IMR-90 (cell line): ENCODE measurements around the gene ACOT7. TPM values are rescaled to one million over a fixed set of nuclear protein-coding genes. Genes with fewer than 3 reads are reported as not detected.

ENCODE experiments used
- ATAC-seq: fragments of 200-7000 bp; cut with Tn5 transposase; 2 replicates; pipeline ENCODE4 v1.9.1; 2020; ENCODE audit warnings: low read depth, mild to moderate bottlenecking, moderate library complexity
- BruUV-seq: library from RNA; stranded (reverse); fragments of 400-500 nt; replicated peaks from 2 replicates; lab custom pipeline; 2021; lab: Mats Ljungman, UMichigan
- CTCF ChIA-PET: fragments of 300-600 bp; formaldehyde crosslinking; extraction: SDS; loops from one replicate; lab custom pipeline; 2021; ENCODE audit warnings: antibody characterized with exemption; lab: Yijun Ruan, JAX
- POLR2A ChIA-PET: fragments of 300-600 bp; sonication (Branson Sonifier 250); formaldehyde crosslinking; loops from one replicate; lab custom pipeline; 2022; ENCODE audit warnings: antibody characterized with exemption; ENCODE audit not compliant: unreplicated experiment; lab: Charles Lee
- DNase-seq: peaks from one replicate; pipeline ENCODE4 v3.0.0; 2013
- H2AFZ ChIP-seq: replicated peaks from 2 replicates; pipeline ENCODE3; 2013; ENCODE audit warnings: low read length, mild to moderate bottlenecking; ENCODE audit not compliant: poor library complexity
- H2AK5ac ChIP-seq: 2 replicates; pipeline ENCODE4 v1.6.1; 2013; ENCODE audit warnings: low read depth, low read length, inconsistent platforms
- H2AK9ac ChIP-seq: replicated peaks from 2 replicates; pipeline ENCODE3; 2013; ENCODE audit warnings: mild to moderate bottlenecking, low read depth, low read length, moderate library complexity; ENCODE audit not compliant: poor library complexity
- H2BK120ac ChIP-seq: 2 replicates; pipeline ENCODE4 v1.6.1; 2013; ENCODE audit warnings: low read depth, low read length, inconsistent platforms
- H2BK15ac ChIP-seq: 3 replicates; pipeline ENCODE4 v1.6.1; 2013; ENCODE audit warnings: low read depth, low read length, inconsistent platforms
- H2BK20ac ChIP-seq: 2 replicates; pipeline ENCODE4 v1.6.1; 2013; ENCODE audit warnings: low read depth, mild to moderate bottlenecking, inconsistent platforms, low read length, moderate library complexity
- H2BK5ac ChIP-seq: 2 replicates; pipeline ENCODE4 v1.6.1; 2013; ENCODE audit warnings: mild to moderate bottlenecking, low read depth, low read length, inconsistent platforms; ENCODE audit not compliant: poor library complexity, severe bottlenecking
- H3K14ac ChIP-seq: replicated peaks from 2 replicates; pipeline ENCODE4 v1.6.1; 2013; ENCODE audit warnings: low read depth, low read length, inconsistent platforms
- H3K18ac ChIP-seq: 2 replicates; pipeline ENCODE4 v1.6.1; 2013; ENCODE audit warnings: low read depth, low read length, control low read depth
- H3K23ac ChIP-seq: 2 replicates; pipeline ENCODE4 v1.6.1; 2013; ENCODE audit warnings: low read depth, low read length, inconsistent platforms
- H3K27ac ChIP-seq: 2 replicates; pipeline ENCODE4 v1.5.1; 2013; ENCODE audit warnings: mild to moderate bottlenecking, control low read depth, low read length; ENCODE audit not compliant: insufficient read depth
- H3K27me3 ChIP-seq: 2 replicates; pipeline ENCODE4 v1.6.1; 2013; ENCODE audit warnings: low read length; ENCODE audit not compliant: control insufficient read depth, insufficient read depth
- H3K36me3 ChIP-seq: 2 replicates; pipeline ENCODE4 v1.6.1; 2013; ENCODE audit warnings: low read length, mixed read lengths; ENCODE audit not compliant: control insufficient read depth, insufficient read depth
- H3K4ac ChIP-seq: 2 replicates; pipeline ENCODE4 v1.6.1; 2013; ENCODE audit warnings: low read depth, low read length, inconsistent platforms
- H3K4me1 ChIP-seq: 2 replicates; pipeline ENCODE4 v1.6.1; 2013; ENCODE audit warnings: low read length, mixed read lengths; ENCODE audit not compliant: control insufficient read depth, insufficient read depth
- H3K4me2 ChIP-seq: 2 replicates; pipeline ENCODE4 v1.6.1; 2013; ENCODE audit warnings: low read depth, mild to moderate bottlenecking, control low read depth, low read length, moderate library complexity
- H3K4me3 ChIP-seq: 2 replicates; pipeline ENCODE4 v1.5.1; 2013; ENCODE audit warnings: low read depth, mild to moderate bottlenecking, control low read depth, low read length, moderate library complexity; ENCODE audit not compliant: insufficient read depth
- H3K56ac ChIP-seq: 2 replicates; pipeline ENCODE4 v1.6.1; 2013; ENCODE audit warnings: low read length, inconsistent platforms; ENCODE audit not compliant: insufficient read depth; ENCODE audit errors: extremely low read depth
- H3K79me1 ChIP-seq, 2 experiments: 2 replicates each; pipeline ENCODE4 v1.6.1; 2013; ENCODE audit warnings: low read length in 2 of 2, inconsistent platforms in 1 of 2, low read depth in 1 of 2
- H3K9ac ChIP-seq: 2 replicates; pipeline ENCODE4 v1.6.1; 2013; ENCODE audit warnings: low read depth, low read length, control low read depth
- H3K9me1 ChIP-seq: 2 replicates; pipeline ENCODE4 v1.6.1; 2013; ENCODE audit warnings: low read length, inconsistent platforms; ENCODE audit not compliant: insufficient read depth
- H3K9me3 ChIP-seq: 2 replicates; pipeline ENCODE4 v1.6.1; 2013; ENCODE audit warnings: low read length; ENCODE audit not compliant: control insufficient read depth, insufficient read depth
- H4K20me1 ChIP-seq: 2 replicates; pipeline ENCODE4 v1.6.1; 2013; ENCODE audit warnings: low read length, inconsistent platforms; ENCODE audit not compliant: insufficient read depth
- H4K5ac ChIP-seq: 2 replicates; pipeline ENCODE4 v1.6.1; 2013; ENCODE audit warnings: mild to moderate bottlenecking, low read depth, low read length, control low read depth
- H4K8ac ChIP-seq, 2 experiments: 2 replicates each; pipeline ENCODE4 v1.6.1; 2013; ENCODE audit warnings: low read depth in 2 of 2, low read length in 2 of 2, control low read depth in 1 of 2, inconsistent platforms in 1 of 2
- H4K91ac ChIP-seq: 2 replicates; pipeline ENCODE4 v1.6.1; 2013; ENCODE audit warnings: low read depth, low read length, inconsistent platforms; ENCODE audit not compliant: insufficient read depth
- CEBPB ChIP-seq: IDR thresholded peaks from 2 replicates; pipeline ENCODE4 v1.6.1; 2012; ENCODE audit warnings: low read depth, low read length, improper control_type of control experiment
- CHD1 ChIP-seq: IDR thresholded peaks from 2 replicates; pipeline ENCODE4 v1.6.1; 2012; ENCODE audit warnings: low read depth, low read length, improper control_type of control experiment
- ELK1 ChIP-seq: fragments of 150-350 bp; IDR thresholded peaks from 2 replicates; pipeline ENCODE4 v1.6.1; 2016; ENCODE audit warnings: low read depth, mild to moderate bottlenecking, low read length, moderate library complexity, borderline replicate concordance
- FOS ChIP-seq: fragments of 150-350 bp; IDR thresholded peaks from 2 replicates; pipeline ENCODE4 v1.6.1; 2016; ENCODE audit warnings: low read depth, low read length
- MAFK ChIP-seq: IDR thresholded peaks from 2 replicates; pipeline ENCODE4 v1.6.1; 2012; ENCODE audit warnings: low read depth, low read length, improper control_type of control experiment
- MAZ ChIP-seq: IDR thresholded peaks from 2 replicates; pipeline ENCODE4 v1.6.1; 2012; ENCODE audit warnings: low read depth, mild to moderate bottlenecking, low read length, improper control_type of control experiment, moderate library complexity, borderline replicate concordance
- MXI1 ChIP-seq: IDR thresholded peaks from 2 replicates; pipeline ENCODE4 v1.6.1; 2012; ENCODE audit warnings: low read depth, mild to moderate bottlenecking, low read length, moderate library complexity, borderline replicate concordance
- NFE2L2 ChIP-seq: fragments of 150-350 bp; IDR thresholded peaks from 2 replicates; pipeline ENCODE4 v1.6.1; 2016; ENCODE audit warnings: low read depth, mild to moderate bottlenecking, low read length
- POLR2A ChIP-seq: IDR thresholded peaks from 2 replicates; pipeline ENCODE4 v1.6.1; 2012; ENCODE audit warnings: mild to moderate bottlenecking, low read depth, low read length
- RAD21 ChIP-seq: IDR thresholded peaks from 2 replicates; pipeline ENCODE4 v1.6.1; 2012; ENCODE audit warnings: low read length, improper control_type of control experiment
- RCOR1 ChIP-seq: IDR thresholded peaks from 2 replicates; pipeline ENCODE4 v1.6.1; 2012; ENCODE audit warnings: mild to moderate bottlenecking, low read length, improper control_type of control experiment; ENCODE audit not compliant: insufficient replicate concordance
- RFX5 ChIP-seq: IDR thresholded peaks from 2 replicates; pipeline ENCODE4 v1.8.0; 2012; ENCODE audit warnings: low read depth, mild to moderate bottlenecking, low read length, moderate library complexity
- USF2 ChIP-seq: fragments of 150-350 bp; IDR thresholded peaks from 2 replicates; pipeline ENCODE4 v1.6.1; 2017; ENCODE audit warnings: mild to moderate bottlenecking, antibody characterized with exemption, low read length, low read depth
- WGBS, 2 experiments: methylation state at CpG; one replicate each; pipeline versions ENCODE4 v1.1.5 to v1.1.7; 2013; ENCODE audit warnings: missing lambda C conversion rate in 2 of 2; ENCODE audit not compliant: insufficient read length in 1 of 2; ENCODE audit errors: extremely low coverage in 2 of 2; 5-methylcytosine and 5-hydroxymethylcytosine counted together
- dilution Hi-C: fragments of 300-500 bp; cut with HindIII; formaldehyde crosslinking; loops from one replicate; pipeline ENCODE4 v1.14.3; 2018; ENCODE audit warnings: low sequenced_read_pairs; ENCODE audit not compliant: unreplicated experiment
- in situ Hi-C: fragments of 300-500 bp; cut with MboI; formaldehyde crosslinking; loops from 3 replicates; pipeline ENCODE4 v1.14.3; 2019; ENCODE audit warnings: low sequenced_read_pairs, inconsistent platforms, mixed read lengths
- intact Hi-C: fragments of 100-400 bp; cut with micrococcal nuclease; formaldehyde crosslinking; loops from 2 replicates; pipeline ENCODE4 v1.10.0; 2022
- polyA plus RNA-seq, 3 experiments: library from polyadenylated mRNA; depleted of rRNA; stranded (reverse); fragments of >200 nt; gene quantifications; 2 replicates each; pipeline ENCODE4 v1.2.3, GENCODE V29; 2012; ENCODE audit warnings: low replicate concordance in 1 of 3
- total RNA-seq: library from RNA; depleted of rRNA; stranded (reverse); fragments of >200 nt; gene quantifications from 2 replicates; pipeline ENCODE4 v1.2.3, GENCODE V29; 2012

ACOT7 gene
- total and polyA plus RNA-seq, 2 of the 4 experiments (the other 2 are of a cell fraction), result 51.6 to 242 TPM

GRCh38 chr1:6350416-6351088 is 43.0 kb downstream of the ACOT7 start (continued):
- TF ChIP-seq RCOR1, result no peak
- no peak for TF ChIP-seq FOS
- no peak for TF ChIP-seq POLR2A
- TF ChIP-seq MAZ, result no peak
- no peak for TF ChIP-seq MAFK

DNA sequence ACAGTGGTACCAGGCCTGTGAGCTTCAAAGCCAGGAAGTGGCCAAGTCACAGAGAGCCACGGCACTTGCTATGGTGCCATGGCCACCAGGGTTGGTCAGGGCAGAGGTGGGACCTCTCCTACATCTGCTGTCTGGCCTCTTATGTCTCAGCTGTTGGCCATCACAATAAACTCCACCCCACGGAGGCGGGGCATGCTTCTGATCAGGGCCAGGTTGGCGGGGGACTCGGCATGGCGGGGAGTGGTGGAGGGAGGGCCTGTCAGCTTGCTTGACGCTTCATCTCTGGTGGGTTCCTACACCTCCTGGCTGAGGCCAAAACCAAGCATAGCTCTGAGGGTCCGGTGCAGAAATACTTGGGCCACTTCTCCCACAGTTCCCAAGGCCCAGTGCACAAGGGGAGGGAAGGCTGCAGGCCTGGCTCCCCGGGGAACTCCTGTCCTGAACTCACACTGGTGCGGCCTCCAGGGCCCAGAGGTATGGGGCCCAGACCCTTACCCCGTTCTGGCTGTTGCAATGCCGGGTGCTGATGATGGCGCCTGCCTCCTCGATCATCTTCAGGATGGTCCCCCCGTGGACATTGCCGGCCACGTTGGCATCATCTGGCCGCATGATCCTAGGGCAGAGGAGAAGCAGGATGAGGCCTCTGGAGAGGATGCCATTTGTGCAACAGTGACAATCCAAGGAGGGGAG is 44.2 kb downstream of the ACOT7 start:
- H3K27ac ChIP-seq, result no peak overlapping the region
- H4K20me1 ChIP-seq, result peaks cover 4% of the 10 kb centered on the region; the same call in 1 of the 2 replicates
- no peak overlapping the region for H3K9ac ChIP-seq
- H3K14ac ChIP-seq, result no peak overlapping the region
- no peak overlapping the region for H3K4ac ChIP-seq
- H3K23ac ChIP-seq, result no peak overlapping the region
- H2BK15ac ChIP-seq, result no peak overlapping the region
- no peaks in the 10 kb centered on the region for H3K9me3 ChIP-seq
- WGBS, 2 experiments, result 97% methylated on average over 9 of the region's 18 CpGs; no CpG with 5 or more reads in 1 of the 2 experiments
- H2BK5ac ChIP-seq, result no peak overlapping the region
- H2AK5ac ChIP-seq, result no peak overlapping the region
- H3K9me1 ChIP-seq, result no peaks in the 10 kb centered on the region; the same call in 1 of the 2 replicates
- ChIA-PET CTCF (interaction anchor here (0.6 to 1.4 kb wide), 3 partner anchors 9 to 103 kb away, joined by 3 to 4 read pairs (median 3); no protein-coding TSS in a partner anchor), POLR2A (no interaction called here)
- peaks cover 6% of the 10 kb centered on the region for H3K4me1 ChIP-seq
- H2AFZ ChIP-seq, result no peak overlapping the region
- H3K27me3 ChIP-seq, result no peaks in the 10 kb centered on the region
- H2BK120ac ChIP-seq, result no peak overlapping the region
- no peak overlapping the region for H3K18ac ChIP-seq
- H4K91ac ChIP-seq, result no peak overlapping the region
- H4K8ac ChIP-seq, result no peak overlapping the region
- intact Hi-C loops, result loop anchor here (5.0 kb wide), 1 partner anchor 88 kb away; no protein-coding TSS in a partner anchor
- DNase-seq, result no peak
- no peak overlapping the region for H3K4me2 ChIP-seq
- H4K5ac ChIP-seq, result no peak overlapping the region
- dilution Hi-C loops, result no loop called here
- no peak overlapping the region for H2AK9ac ChIP-seq
- no peak overlapping the region for H3K4me3 ChIP-seq
- in situ Hi-C loops, result loop anchor here (25.0 kb wide), 1 partner anchor 837 kb away; no protein-coding TSS in a partner anchor
- H3K79me1 ChIP-seq, result peaks cover 2 to 30% of the 10 kb centered on the region in 2 experiments; a peak in 3 of 4 replicates
- no peak overlapping the region for H3K56ac ChIP-seq
- ATAC-seq, result no peak
- no peaks in the 10 kb centered on the region; the same call in 1 of the 2 replicates for H3K36me3 ChIP-seq
- no TSS peak for BruUV-seq
- H2BK20ac ChIP-seq, result no peak overlapping the region
- no peak for TF ChIP-seq NFE2L2
- no peak for TF ChIP-seq CEBPB
- no peak for TF ChIP-seq MAFK
- no peak for TF ChIP-seq ELK1
- no peak for TF ChIP-seq CHD1
- no peak for TF ChIP-seq RCOR1
- TF ChIP-seq POLR2A, result no peak
- TF ChIP-seq RFX5, result no peak
- TF ChIP-seq RAD21, result no peak
- TF ChIP-seq FOS, result no peak
- no peak for TF ChIP-seq USF2
- no peak for TF ChIP-seq MAZ
- TF ChIP-seq MXI1, result no peak
